HG02943 (cell line): Measurements from ENCODE around the gene CSMD2.

ENCODE experiments used
- ATAC-seq: cut with Tn5 transposase; IDR thresholded peaks from one replicate; pipeline ENCODE4 v1.9.1; 2021; ENCODE audit warnings: mild to moderate bottlenecking, low read depth, moderate library complexity; ENCODE audit not compliant: unreplicated experiment

The CSMD2 gene

DNA sequence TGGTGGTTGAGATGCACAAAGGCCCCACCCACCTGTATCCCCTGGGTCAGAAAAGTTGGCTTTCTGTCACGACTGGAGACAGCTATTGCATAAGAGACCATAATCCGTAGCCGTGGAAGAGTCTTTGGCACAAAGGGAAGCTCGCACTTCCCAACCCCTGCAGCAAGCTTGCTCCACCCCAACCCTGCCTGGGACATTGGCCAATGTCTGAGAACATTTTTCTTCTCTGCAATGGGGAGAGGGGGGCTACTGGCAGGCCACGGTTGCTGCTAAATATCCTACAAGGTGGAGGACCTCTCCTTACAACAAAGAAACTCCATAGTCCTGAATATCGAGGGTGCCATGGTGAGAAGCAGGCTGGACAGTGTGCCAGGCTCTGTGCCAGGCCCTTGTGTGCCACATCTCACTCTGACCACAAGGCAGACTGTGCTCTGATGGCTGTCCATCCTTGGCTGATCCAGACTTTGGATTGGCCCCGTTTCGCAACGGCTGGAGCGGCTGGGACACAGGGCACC, 104.1 kb downstream of the CSMD2 start:
- no peak for ATAC-seq

DNA sequence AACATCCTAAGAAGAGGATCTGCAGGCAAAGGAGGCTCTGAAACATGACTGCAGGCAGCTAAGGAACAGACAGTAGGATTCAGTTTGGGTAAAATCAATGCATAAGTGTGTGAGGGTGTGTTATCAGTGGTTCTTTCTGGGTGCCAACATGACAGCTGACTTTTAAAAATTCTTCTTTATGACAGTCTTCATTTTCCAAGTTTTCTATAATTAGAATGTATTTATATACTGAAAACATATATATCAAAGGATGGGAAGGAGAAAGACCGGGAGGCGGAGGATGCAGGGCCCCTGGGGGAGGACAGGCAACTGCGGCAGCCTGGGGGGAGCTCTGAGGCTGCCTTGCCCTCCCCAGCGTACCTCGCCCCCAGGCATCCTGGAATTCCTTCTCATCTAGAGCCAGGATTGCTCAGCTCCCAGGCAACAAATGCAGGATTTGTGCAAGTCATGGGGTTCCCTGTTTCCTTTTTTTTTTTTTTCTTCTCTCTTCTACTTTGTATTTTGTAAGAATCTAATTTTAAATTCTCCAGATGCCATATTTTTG, 104.8 kb downstream of the CSMD2 start:
- no peak for ATAC-seq

DNA sequence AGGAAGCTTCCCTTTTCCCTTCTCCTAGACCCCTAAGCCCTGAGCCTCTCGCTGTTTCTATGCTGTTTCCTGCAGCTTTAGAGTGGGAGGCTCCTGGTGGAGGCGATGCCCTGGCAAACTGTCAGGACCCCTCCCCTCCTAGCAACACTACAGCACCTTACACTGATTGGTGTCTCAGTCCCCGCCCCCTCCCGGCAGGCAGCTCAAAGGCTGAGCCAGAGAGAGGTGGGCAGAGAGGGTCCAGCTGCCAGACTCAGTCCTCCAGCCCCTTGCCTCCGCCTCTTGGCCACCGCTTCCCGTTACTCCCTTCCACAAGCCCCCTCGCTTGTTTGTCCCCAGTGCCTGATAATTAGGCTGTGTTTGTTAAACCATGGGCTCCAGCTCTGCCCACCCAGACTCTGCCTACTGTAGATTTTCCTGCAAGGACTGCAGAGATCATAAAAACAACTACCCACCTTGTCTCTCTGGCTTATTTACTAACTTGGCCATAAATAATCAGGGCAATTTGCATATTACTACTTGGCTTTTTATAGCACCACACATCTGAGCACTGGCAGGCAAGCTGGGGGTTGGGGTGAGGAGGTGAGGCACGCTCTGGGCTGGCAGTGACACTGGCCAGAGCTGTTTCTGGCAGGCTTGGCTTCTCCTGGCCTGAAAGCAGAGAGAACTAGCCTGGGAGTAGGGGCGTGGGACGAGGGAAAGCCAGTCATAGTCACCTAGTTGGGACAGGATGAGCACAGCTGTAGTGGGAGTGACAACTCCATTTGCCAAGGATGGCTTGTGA, 107.5 kb downstream of the CSMD2 start:
- ATAC-seq = no peak

DNA sequence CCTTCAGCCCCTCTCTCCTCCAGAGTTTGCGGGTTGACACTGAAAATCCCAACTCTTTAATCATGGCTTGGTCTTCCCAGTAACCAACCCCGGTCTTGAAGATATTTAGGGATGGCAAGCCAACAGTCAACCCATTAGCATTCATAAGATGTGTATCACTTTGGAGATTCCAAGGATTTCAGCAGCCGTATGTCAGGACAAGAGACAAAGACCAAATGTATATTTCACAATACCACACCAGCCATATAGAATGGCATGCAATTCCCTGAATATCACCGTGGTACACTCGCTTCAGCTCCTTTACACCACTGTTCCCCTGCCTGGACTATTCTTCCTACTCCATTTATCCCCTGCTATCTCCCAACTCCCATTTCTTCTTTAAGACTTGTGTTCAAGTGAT, 109.2 kb downstream of the CSMD2 start:
- ATAC-seq = no peak

DNA sequence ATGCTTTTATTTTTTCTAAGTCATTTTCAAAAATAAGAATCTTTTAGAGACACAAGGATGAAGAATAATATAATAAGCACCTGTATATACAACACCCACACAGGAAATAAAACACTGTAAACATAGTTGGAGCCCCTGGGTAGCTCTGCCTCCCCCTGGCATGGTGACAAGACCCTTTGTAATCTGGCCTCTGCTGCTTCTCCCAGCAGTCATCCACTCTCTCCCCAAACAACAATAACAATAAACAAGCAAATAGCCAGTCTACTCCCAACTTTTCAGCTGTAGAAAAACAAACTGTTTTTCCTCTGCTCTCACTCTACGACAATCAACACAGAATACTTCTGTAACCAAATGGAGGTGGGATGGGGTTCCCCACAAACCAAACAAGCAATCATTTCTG, 110.1 kb downstream of the CSMD2 start:
- no peak for ATAC-seq

DNA sequence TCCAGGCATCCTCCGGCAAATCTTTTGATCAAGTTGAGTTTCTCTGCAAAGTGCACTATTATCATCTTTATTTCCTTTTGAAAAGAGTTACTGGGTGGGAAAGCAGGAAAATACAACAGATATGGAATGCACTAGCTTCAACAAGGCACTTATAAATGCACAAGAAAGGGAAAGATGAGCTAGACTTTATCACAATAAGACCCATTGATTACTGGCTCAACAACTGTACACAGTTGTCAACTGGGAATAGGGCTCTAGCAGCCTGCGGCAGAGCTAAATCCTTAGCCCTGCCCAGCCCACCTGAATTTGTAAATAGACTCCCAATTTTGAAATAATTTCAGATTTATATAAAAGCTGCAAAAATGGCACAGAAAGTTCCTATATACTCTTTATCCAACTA, 111.4 kb downstream of the CSMD2 start:
- ATAC-seq = no peak

DNA sequence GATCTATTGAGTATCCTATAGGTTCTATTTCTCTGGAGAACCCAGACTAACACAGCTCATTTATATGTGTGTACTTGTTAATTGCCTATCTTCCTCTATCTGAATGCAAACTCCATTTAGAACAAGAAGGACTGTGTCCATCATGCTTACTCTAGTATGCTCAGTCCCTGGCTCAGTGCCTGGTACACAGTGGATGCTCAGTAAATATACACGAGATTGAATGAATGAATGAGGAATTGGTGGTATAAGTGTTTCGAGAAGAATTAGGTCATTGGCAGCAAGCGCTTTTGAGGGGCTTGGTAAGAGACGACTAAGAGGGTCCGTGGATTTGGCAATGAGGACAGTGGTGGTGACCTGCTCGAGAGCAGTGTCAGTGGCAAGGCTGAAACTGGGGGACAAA, 112.5 kb downstream of the CSMD2 start:
- no peak for ATAC-seq

DNA sequence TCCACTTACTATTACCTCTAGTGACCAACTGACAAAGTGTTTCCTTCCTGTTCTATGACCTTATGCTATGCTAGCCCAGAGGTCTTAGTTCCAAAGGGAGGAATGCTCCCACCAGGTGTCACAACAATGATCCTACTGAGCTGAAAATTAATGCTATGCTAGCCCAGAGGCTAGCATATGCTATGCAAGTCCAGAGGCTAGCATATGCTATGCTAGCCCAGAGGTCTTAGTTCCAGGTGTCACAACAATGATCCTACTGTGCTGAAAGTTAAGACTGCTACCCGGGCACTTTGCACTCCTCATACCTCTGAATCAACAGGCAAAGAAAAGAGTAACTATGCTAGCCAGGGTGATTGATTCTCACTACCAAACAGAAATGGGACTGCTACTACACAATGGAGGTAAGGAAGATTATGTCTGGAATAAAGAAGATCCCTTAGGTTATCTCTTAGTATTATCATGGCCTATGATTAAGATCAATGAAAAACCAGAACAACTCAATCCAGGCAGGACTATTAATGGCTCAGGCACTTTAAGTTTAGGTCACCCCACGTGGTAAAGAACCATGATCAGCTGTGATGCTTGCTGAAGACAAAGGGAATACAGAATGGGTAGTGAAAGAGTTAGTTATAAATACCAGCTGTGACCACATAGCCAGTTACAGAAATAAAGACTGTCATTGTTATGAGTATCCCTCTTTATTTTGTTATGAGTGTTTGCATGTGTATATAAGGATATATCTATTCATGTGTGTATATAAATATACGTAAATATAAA, 114.1 kb downstream of the CSMD2 start:
- no peak for ATAC-seq

- ATAC-seq = no peak
These were observed 115.0 kb downstream of the CSMD2 start for GRCh38 chr1:34049994-34050393.

DNA sequence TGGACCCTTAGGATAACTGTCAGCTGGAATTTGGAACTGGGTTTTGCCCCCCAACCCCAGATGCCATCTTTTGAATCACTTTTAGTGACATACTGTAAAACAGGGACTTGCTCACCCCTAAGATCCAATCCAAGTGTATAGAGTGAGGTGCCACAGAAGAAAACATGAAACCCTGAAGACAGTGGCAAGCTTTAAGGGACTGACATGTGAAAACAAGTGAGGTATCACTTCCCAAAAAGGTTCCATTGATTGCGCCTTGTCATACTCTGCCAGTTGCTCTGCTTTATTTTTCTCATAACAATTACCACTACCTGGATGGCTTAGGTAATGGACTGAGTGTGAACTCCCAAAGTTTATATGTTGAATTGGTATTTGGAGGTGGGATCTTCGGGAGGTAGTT, 115.6 kb downstream of the CSMD2 start:
- ATAC-seq = no peak

DNA sequence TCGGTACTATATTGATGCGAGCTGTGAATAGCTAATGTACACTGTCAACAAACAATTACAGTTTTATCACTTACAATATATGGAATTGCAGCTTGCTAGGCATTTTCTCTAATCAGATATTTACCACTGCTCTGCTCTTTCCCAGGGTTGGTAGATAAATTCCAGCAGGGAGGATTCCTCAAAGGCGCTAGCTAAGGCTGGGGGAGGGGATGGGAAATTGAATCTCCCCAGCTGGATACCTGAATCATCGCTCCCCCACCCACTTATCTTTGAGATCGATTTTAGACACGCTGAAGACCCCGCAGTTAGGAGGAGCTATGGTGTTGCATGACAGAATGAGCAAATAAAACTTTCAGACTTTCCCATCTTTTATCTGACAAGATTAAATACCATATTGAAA, 127.2 kb downstream of the CSMD2 start:
- no peak for ATAC-seq

DNA sequence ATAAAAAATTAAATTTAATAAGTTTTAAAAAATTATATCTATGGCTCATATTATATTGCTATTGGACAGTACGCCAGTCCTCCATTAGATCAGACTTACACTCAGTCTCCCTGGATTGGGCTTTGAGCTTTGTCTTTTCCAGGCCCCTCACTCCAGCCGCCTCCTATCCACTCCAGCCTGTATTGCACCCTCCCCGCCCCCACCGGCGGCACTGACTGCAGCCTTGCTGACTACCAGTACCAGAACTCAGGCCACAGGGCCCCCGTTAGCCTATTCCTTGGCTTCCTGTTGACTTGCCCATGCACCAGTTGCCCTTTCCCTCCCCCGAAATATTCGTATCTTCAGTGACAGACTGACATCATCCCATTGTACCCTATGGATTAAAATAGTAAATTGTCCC, 127.9 kb downstream of the CSMD2 start:
- ATAC-seq = no peak

DNA sequence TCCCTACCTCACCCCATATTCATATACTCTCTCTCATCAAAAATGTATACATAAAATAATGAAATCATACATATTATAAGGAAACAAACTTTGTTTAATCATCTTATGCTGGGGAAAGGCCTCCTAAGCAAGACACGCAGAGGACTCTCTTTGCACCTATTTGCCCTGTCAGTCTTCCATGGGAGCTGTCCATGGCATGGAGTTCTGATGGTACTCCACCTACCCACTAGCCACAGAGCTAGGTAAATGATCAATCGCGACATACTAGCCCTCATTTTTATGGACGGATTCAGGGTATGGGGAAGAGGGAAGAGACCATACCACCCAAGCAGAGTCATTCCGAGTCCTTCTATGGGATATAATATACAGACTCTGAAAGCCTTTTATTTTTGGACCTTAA, 131.0 kb downstream of the CSMD2 start:
- ATAC-seq = no peak

GRCh38 chr1:34029954-34030353, 135.1 kb downstream of the CSMD2 start:
- ATAC-seq = no peak

- ATAC-seq = no peak
These were observed 135.5 kb downstream of the CSMD2 start for GRCh38 chr1:34029515-34029914.

- ATAC-seq = no peak
These were observed 136.5 kb downstream of the CSMD2 start for GRCh38 chr1:34028381-34029055.

- ATAC-seq = no peak
These were observed 139.4 kb downstream of the CSMD2 start for GRCh38 chr1:34025675-34026074.

DNA sequence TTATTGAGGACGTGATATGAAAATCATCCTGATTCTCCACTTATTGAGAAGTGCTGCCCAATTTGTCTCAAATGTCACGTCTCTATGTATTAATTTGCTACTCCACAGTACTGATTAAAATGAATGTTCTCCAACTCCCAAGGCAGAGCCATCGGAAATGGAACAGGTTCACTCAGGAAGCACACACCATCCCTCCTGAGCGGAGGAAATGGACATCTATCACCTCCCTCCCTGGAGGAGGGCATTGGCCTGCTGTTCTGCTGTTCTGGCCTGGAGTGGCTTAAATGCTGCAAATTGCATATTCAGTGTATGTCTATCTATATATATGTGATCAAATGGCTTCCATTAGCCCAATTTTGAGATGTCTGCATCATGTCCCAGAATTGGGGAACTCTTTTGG, 140.5 kb downstream of the CSMD2 start:
- ATAC-seq = no peak

DNA sequence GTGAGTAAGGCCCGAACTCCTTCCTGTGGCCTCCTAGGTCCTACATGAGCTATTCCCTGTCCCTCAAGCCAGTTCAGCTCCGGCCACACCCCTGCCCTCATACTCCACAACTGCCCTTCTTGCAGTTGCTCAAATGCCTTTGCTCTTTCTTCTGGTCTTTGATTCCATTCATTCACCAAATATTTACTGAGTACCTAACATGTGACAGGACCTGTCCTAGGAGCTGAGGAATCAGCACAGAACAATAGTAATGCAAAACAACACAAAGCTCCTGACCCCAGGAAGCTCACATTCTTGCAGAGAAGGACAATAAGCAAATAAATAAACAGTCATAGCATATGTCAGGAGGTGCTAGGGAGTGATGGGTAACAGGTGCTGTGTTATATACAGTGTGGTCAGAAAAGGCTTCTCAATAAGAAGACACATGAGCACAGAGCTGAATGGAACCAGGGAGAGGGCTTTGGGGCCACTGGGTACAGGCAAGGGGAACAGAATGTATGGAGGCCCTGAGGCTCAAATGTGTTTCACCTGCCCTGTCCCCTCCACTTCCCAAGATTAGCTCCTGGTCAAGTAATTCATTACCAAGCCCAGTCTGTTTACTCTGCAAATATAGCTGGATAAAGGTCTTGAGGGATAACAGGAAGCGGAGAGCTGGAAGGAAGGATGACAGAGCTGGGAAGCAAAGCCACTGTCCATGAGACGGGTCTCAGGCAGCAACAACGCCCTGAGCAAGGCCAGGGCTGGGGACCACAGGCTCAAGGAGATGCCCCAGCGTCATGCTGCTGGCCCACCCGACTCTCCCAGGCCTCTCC, 145.1 kb downstream of the CSMD2 start:
- ATAC-seq = no peak

- ATAC-seq = no peak
These were observed 146.7 kb downstream of the CSMD2 start for GRCh38 chr1:34018285-34018684.
